CMK (cell line): Measurements from ENCODE around the gene KRT40.
"Not testable (repeated sequence)": the region's sequence is repeated elsewhere in the genome, so short reads cannot be mapped to it uniquely, and the experiment has no call there.

ENCODE experiments used
- DNase-seq: peaks from one replicate; pipeline ENCODE4 v3.0.0-alpha.2; 2010; ENCODE audit warnings: low read depth

KRT40 gene

DNA sequence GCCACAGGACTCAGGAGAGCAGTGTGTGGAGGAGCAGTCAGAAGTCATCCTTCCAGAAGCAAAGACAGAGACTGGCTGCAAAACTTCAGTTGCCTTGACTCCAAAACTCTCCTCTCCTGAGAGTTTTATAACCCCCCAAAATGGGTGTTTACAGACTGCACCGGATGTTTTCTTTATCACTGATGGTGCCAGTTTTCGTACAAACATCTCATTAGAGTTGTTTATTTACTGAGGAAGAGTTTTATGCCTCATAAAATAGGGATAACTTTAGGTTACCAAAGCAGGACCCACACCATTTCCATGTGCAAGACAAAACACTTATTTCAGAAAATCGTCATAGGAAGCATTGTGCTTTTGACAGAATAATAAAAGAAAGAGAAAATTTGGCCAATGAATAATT is at the start of gene KRT40:
KRT40 (minus strand) TSS at position 101 of the 400 bp plus-strand sequence; CDS start at position 48, 53 bp downstream.
- DNase-seq, result no peak

DNA sequence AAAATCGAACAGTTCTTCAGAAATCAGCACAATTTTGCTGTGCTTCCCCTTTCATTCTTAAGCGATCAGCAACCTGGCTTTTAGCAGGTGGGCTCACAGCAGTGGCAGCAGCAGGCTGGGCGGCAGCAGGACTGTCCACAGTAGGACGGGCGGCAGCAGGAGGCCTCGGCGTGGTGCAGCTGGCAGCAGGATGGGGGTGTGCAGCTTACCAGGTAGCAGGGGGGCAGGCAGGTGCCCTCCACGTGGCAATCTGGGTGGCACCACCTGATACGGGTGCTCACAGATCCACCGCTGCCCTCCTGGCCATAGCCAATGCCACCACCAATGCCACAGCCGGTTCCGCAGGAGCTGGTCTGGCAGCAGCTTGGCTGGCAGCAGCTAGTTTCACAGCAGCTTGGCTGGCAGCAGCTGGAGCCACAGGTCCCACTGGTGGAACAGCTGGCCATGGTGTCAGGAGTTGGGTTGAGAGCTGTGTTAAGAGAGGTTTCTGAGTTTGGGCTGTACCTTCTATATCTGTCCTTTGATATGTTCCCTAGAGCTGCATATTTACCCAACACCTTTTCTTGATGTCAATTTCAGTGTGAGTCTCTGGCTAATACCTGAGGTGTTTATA is 45.6 kb upstream of the KRT40 start, which contains the start of gene KRTAP1-4:
KRTAP1-4 (minus strand) TSS at position 563 of the 613 bp plus-strand sequence; CDS start at position 446, 117 bp downstream.
- no peak for DNase-seq

DNA sequence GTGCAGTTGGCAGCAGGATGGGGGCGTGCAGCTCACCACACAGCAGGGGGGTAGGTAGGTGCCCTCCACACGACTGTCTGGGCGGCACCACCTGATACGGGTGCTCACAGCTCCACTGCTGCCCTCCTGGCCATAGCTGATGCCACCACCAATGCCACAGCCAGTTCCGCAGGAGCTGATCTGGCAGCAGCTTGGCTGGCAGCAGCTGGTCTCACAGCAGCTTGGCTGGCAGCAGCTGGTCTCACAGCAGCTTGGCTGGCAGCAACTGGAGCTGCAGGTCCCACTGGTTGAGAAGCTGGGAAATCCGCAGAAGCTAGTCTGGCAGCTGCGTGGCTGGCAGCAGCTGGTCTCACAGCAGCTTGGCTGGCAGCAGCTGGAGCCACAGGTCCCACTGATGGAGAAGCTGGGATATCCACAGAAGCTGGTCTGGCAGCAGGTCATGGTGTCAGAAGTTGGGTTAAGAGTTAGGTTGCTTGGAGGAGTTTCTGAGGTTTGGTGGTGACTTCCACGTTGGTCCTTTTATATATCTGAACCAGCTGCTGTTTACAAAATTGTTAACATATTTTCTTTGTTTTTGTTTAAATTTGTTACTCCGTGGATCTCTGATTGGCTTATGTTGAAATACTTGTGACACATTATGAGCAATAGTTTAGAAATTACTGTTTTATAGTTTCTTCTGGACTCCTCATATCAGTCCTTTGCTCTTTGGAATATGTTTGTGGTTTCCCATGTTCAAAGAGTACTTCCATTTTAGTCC is 42.8 kb upstream of the KRT40 start, which contains the start of gene KRTAP1-5:
KRTAP1-5 (minus strand) TSS at position 494 of the 757 bp plus-strand sequence; CDS start at position 441, 53 bp downstream.
- no peak for DNase-seq

DNA sequence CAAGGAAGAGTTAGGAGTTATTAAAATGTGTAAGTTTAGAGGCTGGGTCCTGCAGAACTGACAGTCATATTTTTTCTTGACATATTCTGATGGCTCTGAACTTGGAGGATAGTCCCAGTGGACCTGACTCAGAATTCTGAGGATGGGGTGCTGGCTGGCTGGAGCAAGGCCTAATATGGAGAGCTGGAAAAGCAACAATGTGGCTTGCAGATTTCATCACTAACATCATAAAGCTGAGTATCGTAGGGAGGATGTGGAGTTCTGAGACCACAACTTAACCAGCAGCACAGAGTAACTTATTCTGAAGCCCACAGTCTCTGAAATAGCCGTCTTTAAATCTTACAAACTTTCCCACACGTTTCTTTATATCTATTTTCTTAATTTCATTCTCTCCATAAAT is 40.6 kb upstream of the KRT40 start:
- no peak for DNase-seq

DNA sequence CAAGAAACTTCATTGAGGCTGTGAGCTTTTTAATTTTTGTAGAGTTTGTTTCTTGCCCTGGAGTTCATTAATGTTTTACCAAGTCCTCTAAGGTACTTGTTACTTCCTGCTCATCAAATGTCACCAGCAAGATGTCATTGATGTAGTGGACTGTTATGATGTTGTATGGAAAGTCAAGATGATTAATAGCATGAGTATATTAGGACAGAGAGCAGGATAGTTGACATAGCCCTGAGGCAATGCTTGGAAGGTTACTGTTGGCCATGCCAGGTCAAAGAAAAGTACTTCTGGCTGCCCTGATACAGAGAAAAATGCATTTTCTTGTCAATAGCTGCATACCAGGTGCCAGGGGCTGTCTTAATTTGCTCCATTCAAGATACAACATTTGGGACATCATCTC is 36.2 kb upstream of the KRT40 start:
- no peak for DNase-seq

DNA sequence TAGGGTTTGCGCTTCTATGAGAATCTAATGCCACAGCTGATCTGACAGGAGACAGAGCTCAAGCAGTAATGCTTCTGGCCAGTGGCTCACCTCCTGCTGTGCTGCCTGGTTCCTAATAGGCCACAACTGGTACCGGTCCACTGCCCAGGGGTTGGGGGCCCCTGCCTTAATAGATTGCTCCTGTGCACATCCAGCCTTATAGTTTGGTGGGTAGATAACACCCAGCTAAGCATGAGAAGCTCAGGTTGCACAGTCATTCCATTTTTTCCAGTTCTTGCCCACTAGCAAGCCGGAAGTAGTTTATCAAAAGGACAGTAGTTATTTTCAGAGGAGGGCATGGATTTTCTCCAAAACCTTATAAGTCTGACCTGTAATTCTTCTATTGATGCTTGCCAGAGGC is 35.3 kb upstream of the KRT40 start:
- no peak for DNase-seq

DNA sequence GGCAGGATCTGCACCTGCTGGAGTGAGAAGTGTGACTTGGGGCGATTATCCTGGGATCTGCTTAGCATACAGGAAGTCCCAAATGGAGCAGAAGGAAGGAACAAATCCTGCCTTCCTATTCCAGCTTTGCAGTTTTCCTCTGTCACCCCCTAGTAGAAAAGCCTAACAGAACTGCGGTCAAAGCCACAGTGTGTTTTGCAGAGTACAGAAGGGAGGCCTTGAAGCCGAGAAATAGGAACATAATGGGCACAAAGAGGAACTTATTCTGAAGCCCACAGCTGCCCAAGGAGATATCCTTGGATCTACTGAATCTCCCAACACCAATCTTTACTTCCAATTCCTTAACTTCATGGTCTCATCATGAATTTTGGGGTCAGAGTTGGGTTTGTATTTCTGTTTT is 34.4 kb upstream of the KRT40 start:
- no peak for DNase-seq

DNA sequence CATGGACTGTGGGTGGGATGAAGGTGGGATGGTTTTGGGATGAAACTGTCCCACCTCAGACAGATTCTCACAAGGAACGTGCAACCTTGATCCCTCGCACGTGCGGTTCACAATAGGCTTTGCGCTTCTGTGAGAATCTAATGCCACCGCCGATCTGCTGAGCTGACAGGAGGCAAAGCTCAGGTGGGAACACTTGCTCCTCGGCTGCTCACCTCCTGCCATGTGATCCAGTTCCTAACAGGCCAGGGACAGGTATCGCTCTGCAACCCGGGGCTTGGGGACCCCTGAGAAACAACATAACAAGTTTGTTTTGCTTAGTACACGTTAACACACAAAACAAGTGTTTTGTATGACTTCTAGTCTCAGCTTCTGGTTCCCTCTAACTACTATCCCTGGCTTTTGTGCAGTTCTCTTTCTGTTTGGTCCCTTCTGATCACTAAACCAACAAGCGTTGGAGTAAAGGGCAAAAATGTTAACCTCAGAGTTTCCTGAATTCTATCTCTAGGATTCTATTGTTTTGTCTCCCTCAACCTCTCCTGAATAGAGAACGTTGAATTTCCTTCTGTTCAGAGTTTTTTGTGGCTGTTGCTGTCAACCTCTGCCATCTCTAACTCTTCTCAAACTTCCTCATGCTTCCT is 32.6 kb upstream of the KRT40 start:
- no peak for DNase-seq

DNA sequence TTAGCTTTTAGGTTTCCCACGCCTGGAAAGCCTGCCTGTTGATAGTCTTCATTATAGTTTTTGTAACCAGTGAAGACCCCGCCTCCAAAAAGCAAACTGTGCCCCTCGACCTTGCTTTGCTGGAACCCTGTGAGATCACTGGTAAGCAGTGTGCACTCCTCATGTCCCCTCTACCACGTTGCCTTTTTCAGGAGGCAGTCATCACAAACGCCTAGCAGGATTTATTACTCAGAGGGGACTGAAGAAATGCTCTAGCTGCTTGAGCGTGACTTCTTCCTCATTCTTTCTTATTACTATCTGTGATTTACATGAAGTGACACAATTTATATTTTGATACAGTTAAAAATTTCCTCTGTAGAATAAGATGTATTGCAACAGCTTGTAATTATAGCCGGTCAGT is 31.3 kb upstream of the KRT40 start:
- DNase-seq, result no peak

DNA sequence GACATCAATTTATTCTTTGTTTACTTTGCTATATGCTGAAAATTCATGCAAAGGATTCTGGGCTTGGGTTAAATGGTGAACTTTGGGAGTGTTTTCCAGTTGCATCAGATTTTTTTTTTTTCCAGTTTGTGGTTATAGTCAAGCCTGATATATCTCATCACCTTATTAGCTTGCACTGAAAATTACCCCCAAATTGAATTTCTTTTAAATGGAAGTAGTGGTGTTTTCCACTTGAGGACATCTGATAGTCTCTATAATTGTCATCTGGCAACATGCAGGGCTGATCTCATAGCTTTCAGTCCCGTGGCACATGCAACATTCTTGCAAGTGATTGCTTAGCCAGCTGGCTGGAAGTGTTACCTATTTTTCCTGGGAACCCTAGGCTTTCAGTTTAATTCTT is 29.5 kb upstream of the KRT40 start:
- no peak for DNase-seq

DNA sequence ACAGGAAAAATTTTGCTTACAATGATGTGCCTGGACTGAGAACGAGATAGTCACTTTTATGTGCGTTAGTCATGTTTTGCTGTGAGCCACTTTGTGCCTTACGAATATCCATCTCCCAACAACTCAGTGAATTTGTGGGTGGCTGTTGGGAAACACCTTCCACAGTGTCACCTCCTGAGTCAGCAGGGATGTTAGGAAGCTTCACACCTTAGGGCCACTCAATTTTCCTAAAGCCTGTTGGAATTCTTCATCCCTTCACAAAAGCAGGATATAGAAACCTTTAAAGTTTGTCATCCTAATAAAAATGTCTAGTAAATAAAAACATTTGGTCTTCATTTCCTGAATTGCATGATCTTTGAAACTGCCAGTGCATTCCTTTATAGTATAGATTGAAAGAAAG is 29.1 kb upstream of the KRT40 start:
- no peak for DNase-seq

DNA sequence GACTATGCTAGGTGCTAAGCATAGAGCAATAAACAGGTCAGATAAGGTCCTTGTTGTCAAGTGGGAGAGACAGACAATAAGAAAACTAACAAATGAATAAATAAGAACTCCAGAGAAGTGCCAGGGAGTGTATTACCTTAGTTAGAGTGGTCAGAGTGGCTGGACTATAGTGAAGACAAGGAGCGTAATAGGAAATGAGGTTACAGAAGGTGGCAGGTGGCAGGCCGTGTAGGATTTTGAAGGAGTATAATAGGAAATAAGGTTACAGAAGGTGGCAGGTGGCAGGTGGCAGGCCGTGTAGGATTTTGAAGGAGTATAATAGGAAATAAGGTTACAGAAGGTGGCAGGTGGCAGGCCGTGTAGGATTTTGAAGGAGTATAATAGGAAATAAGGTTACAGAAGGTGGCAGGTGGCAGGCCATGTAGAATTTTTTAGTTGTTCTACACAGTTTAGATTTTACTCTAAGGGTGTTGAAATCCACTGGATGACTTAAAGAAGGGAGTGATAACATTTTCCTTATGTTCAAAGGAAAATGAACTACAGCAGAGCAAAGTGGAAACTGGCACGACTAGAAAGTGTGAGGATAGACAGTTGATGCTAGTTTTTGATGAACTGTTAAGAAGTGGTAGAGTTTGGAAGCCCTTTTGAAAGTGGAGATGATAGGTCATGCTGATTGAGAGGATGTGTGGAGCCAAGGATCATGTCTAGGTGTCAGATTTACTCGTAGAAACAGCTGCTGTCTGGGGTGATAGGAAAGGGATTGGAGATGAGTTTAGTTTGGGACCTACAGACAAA is 28.4 kb upstream of the KRT40 start:
- DNase-seq, result no peak

DNA sequence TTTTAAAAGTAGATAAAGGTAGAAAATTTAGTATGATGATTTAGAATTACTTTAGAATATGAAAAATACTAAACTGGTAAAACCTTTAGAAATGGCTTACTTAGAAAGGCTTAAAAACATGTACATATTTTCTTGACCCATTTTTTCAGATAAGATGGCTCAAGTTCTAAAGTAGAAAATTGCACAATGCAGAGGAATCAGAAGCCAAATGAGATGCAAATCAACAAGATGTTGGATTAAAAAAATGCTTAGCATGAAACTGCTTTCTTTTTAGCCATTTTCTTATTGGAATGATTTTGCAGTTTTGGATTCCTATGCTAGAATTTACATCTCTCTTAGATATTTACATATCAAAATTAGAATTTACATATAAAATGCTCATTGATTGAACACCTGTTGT is 26.3 kb upstream of the KRT40 start:
- no peak for DNase-seq

DNA sequence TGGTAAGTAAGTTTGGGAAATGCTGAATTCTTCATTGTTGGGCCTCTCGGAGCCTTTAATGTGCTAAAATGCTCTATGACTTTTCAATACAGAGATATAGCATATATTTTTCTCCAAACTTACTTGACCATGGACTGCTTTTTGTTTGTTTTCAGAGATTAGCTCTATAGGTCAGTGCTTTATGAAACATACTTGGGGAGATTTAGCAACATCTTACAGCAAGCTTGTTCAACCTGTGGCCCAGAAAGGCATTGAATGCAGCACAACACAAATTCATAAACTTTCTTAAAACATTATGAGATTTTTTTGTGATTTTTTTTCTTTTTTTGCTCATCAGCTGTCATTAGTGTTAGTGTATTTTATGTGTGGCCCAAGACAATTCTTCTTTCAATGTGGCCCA is 25.8 kb upstream of the KRT40 start:
- DNase-seq, result no peak

DNA sequence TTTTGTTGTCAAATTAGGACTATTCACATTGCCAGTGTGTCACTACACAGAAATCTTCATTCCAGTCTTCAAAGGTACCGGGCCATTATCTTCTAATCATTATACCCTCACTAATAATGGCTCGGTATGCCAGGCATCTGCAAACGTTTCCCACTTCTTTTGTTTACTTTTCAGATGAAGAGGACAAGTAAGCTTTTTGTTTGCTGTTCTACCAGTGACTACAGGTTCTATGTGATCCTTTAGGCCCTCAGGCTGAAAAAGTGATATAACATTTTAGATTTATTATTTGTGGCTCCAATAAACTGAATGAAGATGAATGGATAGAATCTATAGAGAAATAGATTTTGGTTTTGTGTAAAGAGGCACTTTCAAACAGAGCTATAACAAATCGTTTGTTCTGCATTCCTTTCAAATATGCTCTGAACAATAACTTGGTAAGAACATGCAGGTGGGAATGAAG is 25.2 kb upstream of the KRT40 start:
- DNase-seq, result no peak

DNA sequence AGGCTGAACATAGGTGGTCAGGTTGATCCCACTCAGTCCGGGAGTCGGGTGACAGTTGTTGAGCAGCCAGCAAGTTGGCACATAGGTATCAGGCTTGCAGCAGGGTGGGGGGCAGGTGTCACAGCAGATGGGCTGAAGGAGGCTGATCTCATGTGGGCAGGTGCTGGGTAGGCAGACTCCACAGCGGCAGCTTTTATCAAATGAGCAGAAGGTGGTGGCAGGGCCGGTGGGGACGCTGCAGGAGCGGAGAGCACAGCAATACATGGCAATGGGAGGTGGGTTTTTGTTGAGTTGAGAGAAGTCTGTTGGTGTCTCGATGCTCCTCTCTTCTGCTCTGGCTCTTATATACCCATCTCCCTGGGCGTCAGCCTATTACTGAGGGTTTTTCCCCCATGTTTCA is 24.7 kb upstream of the KRT40 start, which contains the start of gene KRTAP3-1:
KRTAP3-1 (minus strand) TSS at position 318 of the 400 bp plus-strand sequence; CDS start at position 264, 54 bp downstream.
- no peak for DNase-seq

DNA sequence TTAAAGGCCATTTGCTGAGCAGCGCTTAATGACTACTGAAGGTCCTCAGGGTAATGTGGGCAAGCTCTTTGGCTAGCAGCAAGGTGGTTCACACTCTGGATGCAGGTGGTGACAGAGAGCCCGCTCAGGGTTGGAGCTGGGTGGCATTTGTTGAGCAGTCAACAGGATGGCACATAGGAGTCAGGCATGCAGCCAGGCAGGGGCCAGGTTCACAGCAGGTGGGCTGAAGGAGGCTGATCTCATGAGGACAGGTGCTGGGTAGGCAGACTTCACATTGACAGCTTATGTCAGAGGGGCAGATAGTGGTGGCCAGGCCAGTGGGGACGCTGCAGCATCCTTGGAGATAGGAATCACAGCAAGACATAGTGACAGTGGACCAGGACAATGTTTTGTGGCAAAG is 20.3 kb upstream of the KRT40 start:
- DNase-seq, result no peak

DNA sequence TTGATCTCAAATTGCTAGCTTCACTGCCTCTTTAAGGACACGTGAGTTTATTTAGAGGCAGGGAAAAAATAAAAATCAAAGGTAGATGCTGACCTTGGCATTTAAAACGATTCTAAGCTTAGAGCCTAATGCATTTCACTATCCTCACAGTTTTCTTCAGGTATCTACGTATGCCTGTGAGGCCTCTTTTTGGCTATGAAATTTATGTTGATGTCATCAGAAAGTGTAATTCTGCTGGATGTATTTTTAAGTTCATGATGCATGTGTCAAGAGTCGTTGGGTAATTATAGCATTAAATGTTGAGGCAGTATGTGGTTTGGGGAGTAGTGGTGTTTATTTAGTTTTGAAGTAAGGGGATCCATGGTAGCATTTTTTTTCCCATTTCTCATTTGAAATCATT is 19.8 kb upstream of the KRT40 start:
- DNase-seq, result no peak

DNA sequence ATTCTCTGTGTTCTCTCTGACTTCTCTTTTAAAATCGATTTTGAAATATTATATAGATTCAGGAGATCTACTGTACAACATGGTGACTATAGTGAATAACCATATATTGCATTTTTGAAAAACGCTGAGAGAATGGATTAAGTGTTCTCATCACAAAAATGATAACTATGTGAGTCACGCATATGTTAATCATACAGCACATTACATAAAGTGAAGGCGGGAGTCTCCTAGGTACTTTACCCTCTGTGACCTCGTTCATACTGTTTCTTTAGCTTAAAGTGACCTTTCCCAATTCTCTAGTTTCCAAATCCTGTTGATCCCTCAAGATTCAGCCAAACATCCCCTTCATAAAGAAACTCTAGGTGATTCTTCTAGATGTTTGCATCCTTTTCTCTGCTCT is 18.7 kb upstream of the KRT40 start:
- DNase-seq, result no peak

DNA sequence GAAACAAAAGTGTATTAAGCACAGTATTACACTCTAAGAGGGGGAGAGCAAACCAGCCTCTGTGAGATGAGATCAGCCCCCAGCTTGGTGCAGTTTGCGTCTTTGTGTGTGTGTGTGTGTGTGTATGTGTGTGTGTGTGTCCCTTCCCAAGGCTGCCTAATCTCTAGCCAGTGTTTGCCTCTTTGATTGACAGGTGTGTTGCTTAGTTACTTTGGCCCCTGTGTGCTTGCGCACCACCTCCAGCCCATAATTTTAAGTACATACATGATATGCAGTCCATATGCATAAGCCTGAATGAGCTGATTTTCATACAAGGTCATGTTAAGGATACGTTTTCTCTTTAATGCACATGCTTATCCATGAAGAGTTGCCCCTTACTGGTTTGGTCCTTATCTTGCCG is 17.7 kb upstream of the KRT40 start:
- DNase-seq, result no peak

DNA sequence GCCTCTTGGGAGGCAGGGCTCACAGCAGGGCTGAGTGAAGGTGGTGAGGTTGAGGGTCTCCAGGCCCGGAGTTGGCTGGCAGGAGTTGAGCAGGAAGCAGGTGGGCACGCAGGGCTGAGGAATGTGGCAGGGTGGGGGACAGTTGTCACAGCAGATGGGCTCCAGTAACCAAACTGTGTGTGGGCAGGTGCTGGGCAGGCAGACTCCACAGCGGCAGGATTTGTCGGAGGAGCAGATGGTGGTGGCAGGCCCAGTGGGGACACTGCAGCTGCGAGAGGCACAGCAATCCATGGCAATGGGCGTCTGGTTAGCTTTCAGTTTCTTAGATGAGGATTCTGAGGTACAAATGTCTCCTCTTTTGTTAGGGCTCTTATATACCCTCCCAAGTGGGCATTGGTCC is 15.4 kb upstream of the KRT40 start, which contains the start of gene KRTAP3-2:
KRTAP3-2 (minus strand) TSS at position 344 of the 400 bp plus-strand sequence; CDS start at position 291, 53 bp downstream.
- not testable (repeated sequence) for DNase-seq

DNA sequence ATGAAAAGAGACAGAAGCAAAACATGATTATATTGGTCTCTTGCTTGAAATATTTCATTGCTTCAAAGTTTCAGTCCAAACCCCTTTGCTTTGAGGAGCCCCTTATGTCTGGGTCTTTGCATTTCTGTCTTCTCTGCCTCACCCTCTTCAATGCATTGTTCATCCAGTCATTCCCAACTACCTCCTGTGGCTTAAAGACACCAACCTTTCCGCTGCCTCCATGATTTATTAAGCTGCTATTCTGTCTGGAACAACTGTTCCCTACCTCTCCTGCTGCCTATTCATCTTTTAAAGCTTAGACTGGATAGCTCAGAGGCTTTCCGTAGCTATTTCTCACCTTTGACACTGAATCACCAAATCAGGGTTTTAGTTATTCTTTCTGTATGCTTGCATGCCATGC is 13.2 kb upstream of the KRT40 start:
- DNase-seq, result no peak
